ENCODE data around the gene KCNQ1OT1. TPM values are rescaled to one million over a fixed set of nuclear protein-coding genes. Genes with fewer than 3 reads are reported as not detected.

KCNQ1OT1 gene
- total RNA-seq, 1 donor from 2014 or later: 6.8 TPM

GRCh38 chr11:2582946-2583604 is 116.7 kb downstream of the KCNQ1OT1 start:
- no peaks in the 10 kb centered on the region for H3K4me1 ChIP-seq (ENCODE audit: control insufficient read depth in 3 of 3, insufficient read depth in 3 of 3, low read length in 3 of 3)
- no peak overlapping the region for H3K9ac ChIP-seq (ENCODE audit: low read depth in 1 of 3, low read length in 3 of 3)
- no peaks in the 10 kb centered on the region for H3K36me3 ChIP-seq (ENCODE audit: control insufficient read depth in 3 of 3, insufficient read depth in 3 of 3, low read length in 3 of 3)
- no peaks in the 10 kb centered on the region for H3K9me3 ChIP-seq (ENCODE audit: control insufficient read depth in 3 of 3, low read length in 3 of 3)
- no peak overlapping the region for H3K27ac ChIP-seq (ENCODE audit: low read depth, low read length)
- H3K4me3 ChIP-seq (ENCODE audit: low read length in 3 of 3): no peak overlapping the region
- peaks cover 0 to 3% (median under 1%) of the 10 kb centered on the region in 3 donors for H3K27me3 ChIP-seq (ENCODE audit: control insufficient read depth in 3 of 3, insufficient read depth in 3 of 3, low read length in 3 of 3)

- Histone ChIP-seq H3K27ac (ENCODE audit: low read depth, low read length) (no peak overlapping the region), H3K27me3 (ENCODE audit: control insufficient read depth in 3 of 3, insufficient read depth in 3 of 3, low read length in 3 of 3) (peaks cover 0 to 3% (median 0%) of the 10 kb centered on the region in 3 donors), H3K4me1 (ENCODE audit: control insufficient read depth in 3 of 3, insufficient read depth in 3 of 3, low read length in 3 of 3) (no peaks in the 10 kb centered on the region), H3K9me3 (ENCODE audit: control insufficient read depth in 3 of 3, low read length in 3 of 3) (no peaks in the 10 kb centered on the region), H3K4me3 (ENCODE audit: low read length in 3 of 3) (no peak overlapping the region), H3K9ac (ENCODE audit: low read depth in 1 of 3, low read length in 3 of 3) (no peak overlapping the region), H3K36me3 (ENCODE audit: control insufficient read depth in 3 of 3, insufficient read depth in 3 of 3, low read length in 3 of 3) (no peaks in the 10 kb centered on the region)
Measured at GRCh38 chr11:2582351-2582945, 117.3 kb downstream of the KCNQ1OT1 start.

- Histone ChIP-seq H3K4me1 (ENCODE audit: control insufficient read depth in 3 of 3, insufficient read depth in 3 of 3, low read length in 3 of 3) (no peaks in the 10 kb centered on the region), H3K27ac (ENCODE audit: low read depth, low read length) (no peak overlapping the region), H3K9ac (ENCODE audit: low read depth in 1 of 3, low read length in 3 of 3) (no peak overlapping the region), H3K36me3 (ENCODE audit: control insufficient read depth in 3 of 3, insufficient read depth in 3 of 3, low read length in 3 of 3) (no peaks in the 10 kb centered on the region), H3K4me3 (ENCODE audit: low read length in 3 of 3) (no peak overlapping the region), H3K27me3 (ENCODE audit: control insufficient read depth in 3 of 3, insufficient read depth in 3 of 3, low read length in 3 of 3) (no peaks in the 10 kb centered on the region), H3K9me3 (ENCODE audit: control insufficient read depth in 3 of 3, low read length in 3 of 3) (no peaks in the 10 kb centered on the region)
Measured at GRCh38 chr11:2581931-2582350, 117.9 kb downstream of the KCNQ1OT1 start.

GRCh38 chr11:2581151-2581930 is 118.5 kb downstream of the KCNQ1OT1 start:
- H3K27me3 ChIP-seq (ENCODE audit: control insufficient read depth in 3 of 3, insufficient read depth in 3 of 3, low read length in 3 of 3): peaks cover 0 to 3% (median 0%) of the 10 kb centered on the region in 3 donors
- no peaks in the 10 kb centered on the region for H3K36me3 ChIP-seq (ENCODE audit: control insufficient read depth in 3 of 3, insufficient read depth in 3 of 3, low read length in 3 of 3)
- no peak overlapping the region for H3K4me3 ChIP-seq (ENCODE audit: low read length in 3 of 3)
- H3K9me3 ChIP-seq (ENCODE audit: control insufficient read depth in 3 of 3, low read length in 3 of 3): no peaks in the 10 kb centered on the region
- H3K4me1 ChIP-seq (ENCODE audit: control insufficient read depth in 3 of 3, insufficient read depth in 3 of 3, low read length in 3 of 3): no peaks in the 10 kb centered on the region
- H3K27ac ChIP-seq (ENCODE audit: low read depth, low read length): no peak overlapping the region
- H3K9ac ChIP-seq (ENCODE audit: low read depth in 1 of 3, low read length in 3 of 3): no peak overlapping the region

GRCh38 chr11:2580571-2581001 is 119.2 kb downstream of the KCNQ1OT1 start:
- no peaks in the 10 kb centered on the region for H3K9me3 ChIP-seq (ENCODE audit: control insufficient read depth in 3 of 3, low read length in 3 of 3)
- no peaks in the 10 kb centered on the region for H3K36me3 ChIP-seq (ENCODE audit: control insufficient read depth in 3 of 3, insufficient read depth in 3 of 3, low read length in 3 of 3)
- no peak overlapping the region for H3K9ac ChIP-seq (ENCODE audit: low read depth in 1 of 3, low read length in 3 of 3)
- H3K4me1 ChIP-seq (ENCODE audit: control insufficient read depth in 3 of 3, insufficient read depth in 3 of 3, low read length in 3 of 3): no peaks in the 10 kb centered on the region
- H3K4me3 ChIP-seq (ENCODE audit: low read length in 3 of 3): no peak overlapping the region
- H3K27ac ChIP-seq (ENCODE audit: low read depth, low read length): no peak overlapping the region
- peaks cover 0 to 3% (median 0%) of the 10 kb centered on the region in 3 donors for H3K27me3 ChIP-seq (ENCODE audit: control insufficient read depth in 3 of 3, insufficient read depth in 3 of 3, low read length in 3 of 3)

GRCh38 chr11:2580061-2580421 is 119.8 kb downstream of the KCNQ1OT1 start:
- no peaks in the 10 kb centered on the region for H3K36me3 ChIP-seq (ENCODE audit: control insufficient read depth in 3 of 3, insufficient read depth in 3 of 3, low read length in 3 of 3)
- H3K27ac ChIP-seq (ENCODE audit: low read depth, low read length): no peak overlapping the region
- H3K27me3 ChIP-seq (ENCODE audit: control insufficient read depth in 3 of 3, insufficient read depth in 3 of 3, low read length in 3 of 3): peaks cover 0 to 3% (median 0%) of the 10 kb centered on the region in 3 donors
- no peak overlapping the region for H3K9ac ChIP-seq (ENCODE audit: low read depth in 1 of 3, low read length in 3 of 3)
- no peaks in the 10 kb centered on the region for H3K4me1 ChIP-seq (ENCODE audit: control insufficient read depth in 3 of 3, insufficient read depth in 3 of 3, low read length in 3 of 3)
- no peak overlapping the region for H3K4me3 ChIP-seq (ENCODE audit: low read length in 3 of 3)
- no peaks in the 10 kb centered on the region for H3K9me3 ChIP-seq (ENCODE audit: control insufficient read depth in 3 of 3, low read length in 3 of 3)

GRCh38 chr11:2579315-2580060 is 120.3 kb downstream of the KCNQ1OT1 start:
- H3K9ac ChIP-seq (ENCODE audit: low read depth in 1 of 3, low read length in 3 of 3): no peak overlapping the region
- H3K27me3 ChIP-seq (ENCODE audit: control insufficient read depth in 3 of 3, insufficient read depth in 3 of 3, low read length in 3 of 3): peaks cover 0 to 3% (median 0%) of the 10 kb centered on the region in 3 donors
- H3K9me3 ChIP-seq (ENCODE audit: control insufficient read depth in 3 of 3, low read length in 3 of 3): no peaks in the 10 kb centered on the region
- no peaks in the 10 kb centered on the region for H3K4me1 ChIP-seq (ENCODE audit: control insufficient read depth in 3 of 3, insufficient read depth in 3 of 3, low read length in 3 of 3)
- no peaks in the 10 kb centered on the region for H3K36me3 ChIP-seq (ENCODE audit: control insufficient read depth in 3 of 3, insufficient read depth in 3 of 3, low read length in 3 of 3)
- H3K4me3 ChIP-seq (ENCODE audit: low read length in 3 of 3): no peak overlapping the region
- H3K27ac ChIP-seq (ENCODE audit: low read depth, low read length): no peak overlapping the region

GRCh38 chr11:2578929-2579270 is 120.9 kb downstream of the KCNQ1OT1 start:
- H3K27ac ChIP-seq (ENCODE audit: low read depth, low read length): no peak overlapping the region
- H3K9ac ChIP-seq (ENCODE audit: low read depth in 1 of 3, low read length in 3 of 3): no peak overlapping the region
- no peaks in the 10 kb centered on the region for H3K4me1 ChIP-seq (ENCODE audit: control insufficient read depth in 3 of 3, insufficient read depth in 3 of 3, low read length in 3 of 3)
- no peaks in the 10 kb centered on the region for H3K36me3 ChIP-seq (ENCODE audit: control insufficient read depth in 3 of 3, insufficient read depth in 3 of 3, low read length in 3 of 3)
- H3K4me3 ChIP-seq (ENCODE audit: low read length in 3 of 3): no peak overlapping the region
- H3K27me3 ChIP-seq (ENCODE audit: control insufficient read depth in 3 of 3, insufficient read depth in 3 of 3, low read length in 3 of 3): peaks cover 0 to 3% (median 0%) of the 10 kb centered on the region in 3 donors
- H3K9me3 ChIP-seq (ENCODE audit: control insufficient read depth in 3 of 3, low read length in 3 of 3): no peaks in the 10 kb centered on the region

- H3K27me3 ChIP-seq (ENCODE audit: control insufficient read depth in 3 of 3, insufficient read depth in 3 of 3, low read length in 3 of 3): peaks cover 0 to 3% (median 0%) of the 10 kb centered on the region in 3 donors
- no peaks in the 10 kb centered on the region for H3K9me3 ChIP-seq (ENCODE audit: control insufficient read depth in 3 of 3, low read length in 3 of 3)
- no peaks in the 10 kb centered on the region for H3K4me1 ChIP-seq (ENCODE audit: control insufficient read depth in 3 of 3, insufficient read depth in 3 of 3, low read length in 3 of 3)
- no peak overlapping the region for H3K27ac ChIP-seq (ENCODE audit: low read depth, low read length)
- no peak overlapping the region for H3K4me3 ChIP-seq (ENCODE audit: low read length in 3 of 3)
- H3K9ac ChIP-seq (ENCODE audit: low read depth in 1 of 3, low read length in 3 of 3): no peak overlapping the region
- no peaks in the 10 kb centered on the region for H3K36me3 ChIP-seq (ENCODE audit: control insufficient read depth in 3 of 3, insufficient read depth in 3 of 3, low read length in 3 of 3)
Measured at GRCh38 chr11:2577991-2578928, 121.5 kb downstream of the KCNQ1OT1 start.

Data from skeletal muscle tissue (tissue), 4 donors.